Upper lobe of left lung (tissue), 4 donors: ENCODE data around the gene DPCD.

Source experiments
- CTCF ChIP-seq, 6 experiments: fragments of 450-650 bp in 4 of 6; fragments of 200-600 bp in 2 of 6; sonication (generic) in 2 of 6; IDR thresholded peaks; one replicate each; pipeline ENCODE4 v1.5.1; 2016 to 2019; ENCODE audit warnings: antibody characterized with exemption in 6 of 6
- POLR2A ChIP-seq, 4 donors: fragments of 450-650 bp; IDR thresholded peaks; one replicate each; pipeline ENCODE4 v1.5.1; 2016 to 2017; ENCODE audit warnings: antibody characterized with exemption in 4 of 4, mild to moderate bottlenecking in 2 of 4

GRCh38 chr10:101630633-101630920 lies 42.5 kb downstream of the DPCD start:
- TF ChIP-seq CTCF (IDR thresholded peaks at IDR 0.05) (no peak), POLR2A (IDR thresholded peaks at IDR 0.05) (no peak)
